Coronary artery (tissue), 2 donors: ENCODE data around the gene CRADD.

Experiments used
- DNase-seq: peaks from one replicate; pipeline ENCODE4 v3.0.0-alpha.2; 2017; ENCODE audit warnings: low spot score
- H3K27ac ChIP-seq, 2 donors: fragments of 200-600 bp; sonication (generic); one replicate each; pipeline ENCODE4 v1.5.1; 2016 to 2019
- H3K4me3 ChIP-seq: fragments of 200-600 bp; sonication (generic); 2 replicates; pipeline ENCODE4 v1.5.1; 2016; ENCODE audit warnings: mild to moderate bottlenecking, moderate library complexity
- TF ChIP-seq, protein P1 (sequence below): fragments of 200-600 bp; sonication (generic); IDR thresholded peaks from one replicate; pipeline ENCODE4 v1.5.1; 2019; ENCODE audit warnings: antibody characterized with exemption

Gene CRADD

DNA sequence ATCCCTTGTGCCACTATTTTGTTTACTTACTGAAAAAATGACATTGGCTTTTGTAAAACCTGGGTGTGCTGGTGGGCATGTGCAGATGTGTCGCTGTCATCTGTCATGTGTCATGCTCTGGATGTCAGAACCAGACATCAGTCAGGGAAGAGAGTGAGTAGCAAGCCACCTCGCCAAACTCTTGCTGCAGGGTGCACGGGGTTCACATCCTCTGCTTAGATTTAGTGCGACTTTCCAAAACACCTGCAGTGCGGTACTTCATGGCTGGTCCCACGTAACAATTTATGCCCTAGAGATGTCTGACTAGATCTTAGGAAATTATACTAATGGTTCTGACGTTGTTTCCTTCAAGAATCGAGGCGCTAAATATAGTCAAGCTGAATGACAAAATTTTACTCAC, 106.7 kb downstream of the CRADD start:
- no peak for DNase-seq
- peak overlapping the region; percentile 72 to 89 for H3K27ac ChIP-seq
- no peak overlapping the region for H3K4me3 ChIP-seq
- TF ChIP-seq, protein P1, sequence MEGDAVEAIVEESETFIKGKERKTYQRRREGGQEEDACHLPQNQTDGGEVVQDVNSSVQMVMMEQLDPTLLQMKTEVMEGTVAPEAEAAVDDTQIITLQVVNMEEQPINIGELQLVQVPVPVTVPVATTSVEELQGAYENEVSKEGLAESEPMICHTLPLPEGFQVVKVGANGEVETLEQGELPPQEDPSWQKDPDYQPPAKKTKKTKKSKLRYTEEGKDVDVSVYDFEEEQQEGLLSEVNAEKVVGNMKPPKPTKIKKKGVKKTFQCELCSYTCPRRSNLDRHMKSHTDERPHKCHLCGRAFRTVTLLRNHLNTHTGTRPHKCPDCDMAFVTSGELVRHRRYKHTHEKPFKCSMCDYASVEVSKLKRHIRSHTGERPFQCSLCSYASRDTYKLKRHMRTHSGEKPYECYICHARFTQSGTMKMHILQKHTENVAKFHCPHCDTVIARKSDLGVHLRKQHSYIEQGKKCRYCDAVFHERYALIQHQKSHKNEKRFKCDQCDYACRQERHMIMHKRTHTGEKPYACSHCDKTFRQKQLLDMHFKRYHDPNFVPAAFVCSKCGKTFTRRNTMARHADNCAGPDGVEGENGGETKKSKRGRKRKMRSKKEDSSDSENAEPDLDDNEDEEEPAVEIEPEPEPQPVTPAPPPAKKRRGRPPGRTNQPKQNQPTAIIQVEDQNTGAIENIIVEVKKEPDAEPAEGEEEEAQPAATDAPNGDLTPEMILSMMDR: no peak

DNA sequence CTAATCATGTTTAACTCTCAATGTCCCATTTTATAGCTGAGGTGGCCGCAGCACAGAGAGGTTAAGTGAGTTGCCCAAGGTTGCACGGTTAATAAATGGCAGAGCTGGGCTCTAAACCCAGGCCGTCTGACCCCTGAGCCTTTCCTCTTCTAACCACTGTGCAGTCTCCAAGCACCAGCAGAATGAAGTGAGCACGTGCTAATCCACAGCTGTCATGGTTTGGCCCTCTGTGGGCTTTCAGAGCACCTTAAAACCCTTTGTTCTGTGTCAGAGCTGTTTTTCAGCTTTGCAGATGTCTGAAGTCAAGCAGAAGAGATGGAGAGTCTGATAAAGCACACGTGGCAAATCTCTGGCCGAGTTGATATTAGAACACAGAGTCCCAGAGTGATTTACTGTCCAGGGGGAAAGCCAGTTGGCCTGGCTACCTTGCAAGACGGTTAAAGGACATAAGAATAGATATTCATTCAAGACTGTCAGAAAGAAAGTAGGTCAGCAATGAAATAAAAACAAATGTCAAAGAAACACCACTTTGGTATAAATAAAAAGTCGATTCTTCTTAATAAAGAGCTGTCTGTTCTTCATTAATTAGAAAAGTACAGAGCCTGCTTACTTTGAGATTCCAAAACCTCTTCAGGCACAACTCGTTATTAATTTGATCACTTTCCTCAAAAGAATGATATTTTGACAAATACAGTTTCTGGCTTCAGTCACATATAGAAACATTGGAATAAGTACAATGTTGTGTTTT, 107.3 kb downstream of the CRADD start:
- Histone ChIP-seq H3K27ac (peak overlapping the region; percentile 72 to 89), H3K4me3 (peak overlapping the region; percentile 41)
- no peak for DNase-seq
- TF ChIP-seq, protein P1: no peak

DNA sequence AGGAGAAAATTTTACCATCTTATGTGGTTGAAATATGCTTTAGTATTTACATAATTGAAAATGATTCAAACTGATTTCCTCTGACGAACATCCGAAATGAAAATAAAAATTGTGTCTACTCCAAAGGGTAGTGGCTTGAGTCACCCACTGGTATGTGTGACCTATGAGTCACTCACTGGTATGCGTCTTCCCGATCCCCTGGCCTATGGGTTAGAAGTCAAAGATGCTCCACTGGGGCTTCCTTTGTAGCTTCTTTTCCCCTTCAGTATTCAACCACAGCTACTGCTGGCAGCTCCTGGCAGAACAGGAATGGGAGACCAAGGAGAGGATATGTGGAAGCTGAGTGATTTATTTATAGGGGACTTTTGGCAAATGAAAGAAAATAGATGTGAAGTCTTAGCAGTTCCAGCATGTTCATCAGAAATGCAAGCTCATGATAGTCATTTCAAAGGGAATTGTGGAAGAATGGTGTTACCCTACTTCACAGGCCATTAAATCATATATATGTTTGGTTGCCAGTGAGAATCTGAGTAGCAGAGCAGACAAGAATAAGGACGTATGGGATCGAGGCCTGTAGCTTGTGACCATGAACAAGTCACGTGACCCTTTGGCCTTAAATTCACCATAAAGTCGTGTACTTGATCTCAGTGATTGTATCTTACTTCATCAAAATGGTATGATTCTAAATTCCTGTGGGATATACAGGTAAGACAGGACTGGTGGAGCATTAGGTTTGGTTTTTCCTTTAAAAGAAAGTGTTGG, 108.3 kb downstream of the CRADD start:
- Histone ChIP-seq H3K4me3 (peak overlapping the region; percentile 41), H3K27ac (peak overlapping the region; percentile 72 to 89)
- DNase-seq: peak; percentile 85
- TF ChIP-seq, protein P1: no peak

DNA sequence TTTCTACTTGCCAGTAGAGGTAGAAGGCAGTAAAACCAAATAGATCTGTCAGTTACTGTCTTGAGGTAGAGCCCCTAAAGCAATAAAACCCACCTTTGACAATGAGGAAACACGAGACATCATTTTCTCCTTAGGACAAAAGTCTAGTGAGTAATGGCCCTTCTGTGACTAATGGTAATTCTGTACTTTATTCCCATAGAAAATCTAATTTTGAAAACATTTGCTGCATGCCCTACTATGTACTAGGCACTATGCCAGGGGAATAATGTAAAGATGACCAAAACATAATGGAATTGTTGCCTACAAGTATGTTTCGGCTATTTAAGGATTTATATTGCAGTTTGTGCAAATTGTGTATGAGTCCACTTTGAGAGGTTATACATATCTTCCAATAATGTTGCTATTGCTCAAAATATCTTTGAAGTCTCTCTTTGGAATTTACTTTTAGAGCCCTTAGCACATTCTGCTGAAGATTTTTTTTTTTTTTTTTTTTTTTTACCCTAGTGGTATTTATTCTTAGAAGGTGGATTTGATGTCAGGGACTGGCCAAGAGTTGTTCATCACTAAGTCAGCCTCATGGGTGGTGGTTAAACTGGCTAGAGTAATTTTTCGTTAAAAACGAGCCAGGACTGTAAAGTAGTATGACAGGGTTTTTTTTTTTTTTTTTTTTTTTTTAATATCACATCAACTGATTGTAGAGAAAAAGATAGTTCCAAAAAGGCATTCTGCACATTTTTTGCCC, 109.7 kb downstream of the CRADD start:
- no peak for DNase-seq
- peak overlapping the region; percentile 64 to 72 for H3K27ac ChIP-seq
- no peak overlapping the region for H3K4me3 ChIP-seq
- TF ChIP-seq, protein P1: no peak

DNA sequence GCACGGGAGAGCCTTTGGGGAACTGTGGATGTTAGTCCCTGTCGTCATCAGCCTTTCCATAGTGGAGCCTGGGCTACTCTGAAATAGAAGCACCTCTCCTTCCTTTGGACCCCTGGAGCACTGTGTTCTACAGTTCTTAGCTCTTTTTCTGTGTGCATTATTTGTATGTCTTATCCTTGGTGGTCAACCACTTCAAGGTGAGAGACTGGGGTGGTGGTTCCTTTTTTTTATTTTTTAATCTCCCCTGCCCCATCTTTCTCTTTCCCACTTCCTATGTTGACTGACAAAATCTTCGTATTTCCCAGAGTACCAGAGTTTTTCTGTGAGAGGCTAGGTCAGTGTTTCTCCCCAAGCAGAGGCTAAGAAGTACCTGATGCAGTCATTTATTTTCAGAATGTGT, 111.7 kb downstream of the CRADD start:
- TF ChIP-seq, protein P1: no peak
- DNase-seq: no peak
- Histone ChIP-seq H3K27ac (no peak overlapping the region), H3K4me3 (no peak overlapping the region)

DNA sequence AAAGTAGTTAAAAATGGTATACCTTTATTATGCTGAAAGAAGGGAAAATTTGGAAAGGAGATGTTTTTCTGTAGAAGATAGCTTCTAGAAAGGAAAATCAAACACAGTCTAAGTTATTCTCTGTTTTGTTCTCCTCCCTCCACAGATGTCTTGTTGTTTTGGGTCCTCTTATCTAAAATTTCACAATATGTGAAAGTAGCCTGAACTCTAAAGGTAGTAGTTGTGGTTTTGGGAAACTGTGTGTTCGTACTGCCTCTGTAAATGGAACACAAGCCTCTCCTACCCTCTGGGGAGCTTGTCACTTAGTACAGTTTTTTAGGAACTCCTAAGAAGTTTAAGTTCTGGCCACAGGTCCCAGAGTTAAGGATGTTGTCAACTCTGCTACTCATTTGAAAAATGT, 112.6 kb downstream of the CRADD start:
- TF ChIP-seq, protein P1: no peak
- Histone ChIP-seq H3K4me3 (no peak overlapping the region), H3K27ac (no peak overlapping the region)
- no peak for DNase-seq
